C4-2B (cell line): ENCODE results near the gene SLC10A6.

Source experiments
- H3K27ac ChIP-seq: fragments of 450-650 bp; 2 replicates; pipeline ENCODE4 v1.5.1; 2017
- CTCF ChIP-seq: fragments of 450-650 bp; conservative IDR thresholded peaks from 2 replicates; pipeline ENCODE4 v1.5.1; 2017; ENCODE audit warnings: mild to moderate bottlenecking
- ZFX ChIP-seq: fragments of 450-650 bp; IDR thresholded peaks from 2 replicates; pipeline ENCODE4 v1.6.1; 2017

The SLC10A6 gene

GRCh38 chr4:86818211-86818610 is 31.0 kb downstream of the SLC10A6 start:
- no peak overlapping the region for H3K27ac ChIP-seq

GRCh38 chr4:86816501-86817273 is 32.5 kb downstream of the SLC10A6 start:
- no peak for TF ChIP-seq ZFX
- TF ChIP-seq CTCF = no peak
- no peak overlapping the region for H3K27ac ChIP-seq

More at GRCh38 chr4:86818211-86818610, 31.0 kb downstream of the SLC10A6 start:
- no peak for TF ChIP-seq CTCF
- TF ChIP-seq ZFX = no peak

- TF ChIP-seq CTCF (no peak), ZFX (no peak)
- no peak overlapping the region for H3K27ac ChIP-seq
Observed at GRCh38 chr4:86815653-86816052, 33.5 kb downstream of the SLC10A6 start.

- no peak for TF ChIP-seq ZFX
- TF ChIP-seq CTCF = no peak
- H3K27ac ChIP-seq = no peak overlapping the region
Observed at GRCh38 chr4:86810847-86811246, 38.3 kb downstream of the SLC10A6 start.

GRCh38 chr4:86809809-86810208 is 39.4 kb downstream of the SLC10A6 start:
- no peak overlapping the region for H3K27ac ChIP-seq
- TF ChIP-seq CTCF = no peak
- no peak for TF ChIP-seq ZFX

- H3K27ac ChIP-seq = no peak overlapping the region
- TF ChIP-seq ZFX = no peak
- TF ChIP-seq CTCF = no peak
Observed at GRCh38 chr4:86791126-86791525, 58.1 kb downstream of the SLC10A6 start.

- no peak for TF ChIP-seq CTCF
- no peak overlapping the region for H3K27ac ChIP-seq
Observed at GRCh38 chr4:86788826-86789225, 60.4 kb downstream of the SLC10A6 start.
